Embryonic facial prominence (tissue), 1 donor: ENCODE measurements around the gene SGPL1.

Source experiments
- DNase-seq: peaks from one replicate; pipeline ENCODE4 v3.0.0-alpha.2; 2016; ENCODE audit errors: extremely low spot score

The SGPL1 gene

DNA sequence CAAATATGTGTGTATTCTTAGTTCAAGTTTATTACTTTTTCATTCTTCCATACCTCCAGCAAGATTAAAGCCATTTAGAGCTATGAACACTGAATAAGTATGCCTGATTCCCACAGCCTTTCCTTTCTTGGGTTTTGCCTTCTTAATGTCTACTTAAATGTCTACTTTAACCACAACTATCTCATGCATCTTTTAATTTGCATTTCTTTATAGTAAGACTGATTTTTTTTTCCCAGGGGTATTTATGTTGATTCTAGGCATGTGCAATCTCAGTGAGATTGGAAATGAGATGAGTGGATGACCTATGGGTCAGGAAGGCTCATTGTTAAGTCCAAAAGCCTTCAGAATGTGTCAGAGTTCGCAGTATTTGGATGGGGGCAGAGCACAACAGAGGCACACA lies 69.0 kb downstream of the SGPL1 start:
- no peak for DNase-seq

- no peak for DNase-seq
These were observed 69.7 kb downstream of the SGPL1 start for GRCh38 chr10:70885481-70885880.

- DNase-seq: no peak
These were observed 70.5 kb downstream of the SGPL1 start for GRCh38 chr10:70885931-70886903.

GRCh38 chr10:70886921-70887665 lies 71.3 kb downstream of the SGPL1 start:
- DNase-seq: no peak

GRCh38 chr10:70887804-70888800 lies 72.4 kb downstream of the SGPL1 start, which contains the start of gene PCBD1:
PCBD1 (minus strand) TSS chr10:70888565; CDS start chr10:70888533, 32 bp downstream.
- DNase-seq: peak; percentile 16

DNA sequence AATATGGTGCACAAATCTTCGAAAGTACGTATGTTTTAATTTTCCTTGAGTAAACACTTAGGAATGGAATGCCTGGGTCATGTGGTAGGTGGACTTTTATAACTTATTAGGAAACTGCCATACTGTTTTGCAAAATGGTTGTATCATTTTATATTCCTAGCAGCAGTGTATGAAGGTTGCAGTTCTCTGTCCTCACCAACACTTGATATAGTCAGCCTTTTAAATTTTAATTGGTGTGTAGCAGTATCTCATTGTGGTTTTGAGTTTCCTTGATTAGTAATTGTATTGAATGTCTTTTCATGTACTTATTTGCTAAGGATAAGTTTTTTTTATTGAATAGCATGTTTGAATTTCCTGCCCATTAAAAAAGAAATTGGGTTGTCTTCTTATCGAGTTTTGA lies 73.5 kb downstream of the SGPL1 start:
- no peak for DNase-seq

GRCh38 chr10:70890917-70891431 lies 75.2 kb downstream of the SGPL1 start:
- DNase-seq: no peak

- no peak for DNase-seq
These were observed 75.9 kb downstream of the SGPL1 start for GRCh38 chr10:70891627-70892026.

DNA sequence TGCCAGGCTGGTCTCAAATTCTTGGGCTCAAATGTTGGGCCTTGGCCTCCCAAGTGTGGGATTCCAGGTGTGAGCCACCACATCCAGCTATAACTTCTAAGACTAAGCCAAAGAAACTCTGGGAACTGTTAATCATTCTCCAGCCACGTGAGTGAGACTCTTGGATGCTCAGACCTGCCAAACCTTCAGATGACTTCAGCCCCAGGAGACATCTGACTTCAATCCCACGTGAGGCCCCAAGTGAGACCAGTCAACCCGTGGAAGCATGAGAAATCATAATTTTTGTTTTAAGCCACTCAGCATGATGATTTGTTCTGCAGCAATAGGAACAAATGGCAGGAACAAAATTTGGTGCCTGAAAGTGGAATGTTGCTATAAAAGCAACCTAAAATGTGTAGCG lies 76.9 kb downstream of the SGPL1 start:
- DNase-seq: no peak

DNA sequence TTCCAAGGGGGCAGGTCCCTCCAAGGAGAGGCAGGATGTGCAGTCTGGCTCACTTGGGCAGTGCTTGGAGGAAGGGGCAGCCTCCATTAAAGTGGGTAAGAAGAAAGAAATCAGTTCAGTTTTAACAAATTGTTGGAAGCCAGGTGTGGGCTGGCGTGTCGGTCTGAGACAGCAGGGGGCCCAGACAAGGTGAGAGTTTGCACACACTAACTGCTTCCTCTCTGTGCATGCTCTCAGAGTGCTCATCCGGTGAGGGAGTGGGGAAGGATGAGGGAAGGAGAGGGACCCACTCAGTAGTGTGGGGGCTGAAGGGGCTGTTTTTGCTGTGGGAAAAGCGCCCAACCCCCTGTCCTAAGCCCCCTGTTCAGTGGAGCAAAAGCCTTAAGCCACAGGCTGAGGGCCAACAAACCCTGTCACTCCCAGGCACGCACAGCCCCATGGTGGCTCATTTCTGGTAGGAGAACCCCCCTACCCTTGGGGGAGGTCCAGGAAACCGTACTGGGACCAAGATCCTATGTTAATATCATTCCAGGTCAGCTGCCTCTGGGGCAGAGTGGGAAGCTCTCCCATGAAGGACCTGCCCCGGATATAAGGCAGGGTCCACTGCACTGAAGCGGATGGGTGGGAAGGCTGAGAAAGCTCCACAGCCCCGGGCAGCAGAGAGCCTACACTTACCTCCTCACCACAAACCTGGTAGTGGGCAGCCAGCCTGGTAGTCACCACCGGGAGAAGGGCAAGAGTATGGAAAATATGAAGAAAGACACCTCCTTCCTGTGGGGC lies 77.7 kb downstream of the SGPL1 start:
- no peak for DNase-seq

DNA sequence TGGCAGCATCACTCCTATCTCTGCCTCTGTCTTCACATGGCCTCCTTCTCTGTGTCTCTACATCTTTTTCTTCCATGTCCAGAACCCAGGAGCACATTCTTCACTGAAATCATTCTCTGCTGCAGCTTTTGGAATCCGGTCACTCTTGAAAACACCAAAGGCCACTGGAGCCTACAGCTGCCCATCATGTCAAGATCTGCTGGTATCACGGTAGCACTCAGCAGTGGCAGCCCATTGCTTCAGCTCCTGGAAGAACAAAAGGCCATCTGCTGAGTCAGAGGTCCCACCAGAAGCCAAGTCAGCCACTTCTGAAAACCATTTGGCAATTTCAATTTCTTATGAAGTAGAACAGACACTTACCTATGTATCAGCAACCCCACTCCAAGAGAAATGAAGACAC lies 78.7 kb downstream of the SGPL1 start:
- no peak for DNase-seq

DNA sequence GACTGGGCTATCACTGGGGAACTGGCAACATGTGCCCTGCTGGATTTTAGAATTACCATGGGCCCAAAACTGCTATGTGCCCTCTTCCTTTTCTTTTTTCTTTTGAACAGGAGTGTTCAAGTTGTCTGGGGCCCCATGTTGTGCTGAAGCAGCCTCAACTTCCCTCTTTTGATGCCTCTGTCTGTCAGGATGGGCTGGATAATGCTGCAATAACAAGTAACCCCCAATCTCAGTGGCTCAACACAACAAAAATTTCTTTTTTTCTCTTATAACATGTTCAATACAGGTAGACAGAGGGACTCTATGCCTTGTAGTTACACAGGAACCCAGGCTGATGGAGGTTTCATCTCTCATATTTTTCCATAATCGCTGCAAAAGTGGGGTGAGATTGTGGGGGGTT lies 80.8 kb downstream of the SGPL1 start:
- no peak for DNase-seq

DNA sequence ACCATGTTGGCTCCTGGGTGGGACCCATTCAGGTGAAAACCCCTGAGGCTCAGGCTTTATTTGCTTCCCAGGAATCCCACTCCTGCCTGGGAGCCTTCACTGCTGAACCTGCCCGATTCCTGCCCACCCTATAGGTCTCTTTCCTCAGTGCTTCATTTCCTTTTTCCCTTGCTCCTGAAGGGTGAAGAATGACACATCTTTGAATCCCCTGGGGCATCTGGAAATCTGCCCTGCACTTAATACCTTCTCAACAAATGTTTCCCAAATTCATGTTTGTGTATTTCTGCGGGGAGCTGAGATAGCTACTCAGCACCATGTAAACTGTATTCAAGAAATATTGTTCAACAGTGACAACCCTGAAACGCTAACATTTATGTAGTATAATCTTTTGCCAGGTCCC lies 82.9 kb downstream of the SGPL1 start:
- DNase-seq: no peak

- DNase-seq: no peak
These were observed 83.3 kb downstream of the SGPL1 start for GRCh38 chr10:70899096-70899495.

DNA sequence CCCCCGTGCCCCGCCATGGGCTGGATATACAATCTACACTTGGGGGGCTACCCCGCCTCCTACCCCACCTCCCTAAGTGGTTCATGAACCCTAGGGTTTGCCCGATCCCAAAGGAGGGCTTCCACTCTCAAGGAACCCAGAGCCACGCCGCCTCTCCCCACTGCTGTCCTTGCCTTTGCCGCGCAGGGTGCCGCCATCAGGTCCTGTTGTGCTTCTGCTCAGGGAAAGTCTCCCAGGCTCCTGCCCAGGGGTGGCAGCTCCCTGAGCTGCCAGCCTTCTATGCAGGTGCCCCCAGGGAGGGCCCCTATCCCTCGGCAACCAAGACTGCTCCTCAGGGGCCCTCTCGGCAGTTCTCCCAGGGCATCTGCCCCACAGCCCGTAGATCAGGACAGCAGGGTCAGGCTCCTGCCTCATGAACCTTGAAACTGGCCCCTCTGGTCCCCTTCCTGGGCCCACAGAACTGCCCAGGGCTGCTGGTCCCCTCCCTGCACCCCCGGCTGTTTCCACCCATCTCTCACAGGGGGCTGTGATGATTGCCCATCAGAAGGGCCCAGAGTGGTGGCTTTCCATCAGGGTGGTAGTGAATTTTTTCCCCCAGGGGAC lies 85.6 kb downstream of the SGPL1 start:
- DNase-seq: no peak

DNA sequence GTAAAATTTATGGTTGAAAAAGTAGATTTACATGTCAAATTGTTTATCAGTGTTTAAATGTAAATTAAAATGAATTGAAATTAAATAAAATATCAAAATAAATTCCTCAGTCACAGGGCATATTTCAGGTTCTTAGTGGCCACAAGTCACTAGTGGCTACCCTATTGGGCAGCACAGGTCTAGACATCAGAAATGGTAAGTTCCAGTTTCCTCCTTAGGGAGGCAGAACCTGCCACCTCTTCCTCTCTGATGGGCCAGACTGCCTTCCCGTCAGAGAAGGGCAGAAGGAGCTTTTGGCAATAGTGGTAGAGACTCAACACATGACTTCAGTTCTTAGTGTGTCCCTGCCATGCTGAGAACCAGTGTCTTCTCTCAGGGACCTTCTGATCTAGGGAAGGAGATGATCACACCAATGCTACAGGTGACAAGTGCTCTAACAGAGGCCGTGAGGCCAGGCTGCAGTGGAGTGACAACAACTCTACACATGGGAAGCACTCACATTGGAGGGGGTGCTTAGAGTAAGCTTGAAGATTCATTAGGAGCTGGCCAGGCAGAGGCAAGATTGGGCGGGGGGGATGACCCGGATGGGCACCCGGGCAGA lies 87.0 kb downstream of the SGPL1 start:
- DNase-seq: no peak

DNA sequence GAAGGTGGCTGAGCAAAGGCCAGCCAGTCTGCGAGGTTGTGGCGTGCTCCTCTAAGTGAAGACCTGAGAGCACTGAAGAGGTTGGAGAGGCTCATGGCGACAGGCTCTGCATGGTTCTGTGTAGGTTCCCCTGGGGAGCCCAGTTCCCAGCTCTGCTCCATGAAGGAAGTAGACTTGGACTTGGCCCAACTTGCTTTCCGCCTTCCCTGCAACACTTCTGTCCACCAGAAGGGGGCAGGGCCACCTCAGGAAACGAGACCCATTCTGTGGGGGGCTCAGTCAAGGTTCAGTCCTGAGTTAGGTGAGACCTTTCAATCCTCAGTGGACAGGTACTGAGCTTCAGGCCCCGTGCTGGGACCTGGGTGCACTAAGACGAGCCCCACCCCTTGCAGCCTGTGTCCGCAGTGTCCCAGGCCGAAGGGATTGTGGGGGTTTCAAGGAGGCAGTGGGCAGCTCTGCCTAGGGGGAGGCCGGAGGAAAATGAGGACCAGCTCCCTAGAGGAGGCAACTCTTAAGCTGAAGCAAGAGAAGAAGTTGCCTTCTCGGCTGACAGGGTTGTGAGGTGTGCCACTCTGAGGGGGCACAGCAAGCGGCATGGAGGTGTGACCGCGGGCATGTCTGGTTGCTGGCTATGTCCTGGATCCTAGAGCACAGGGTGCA lies 87.6 kb downstream of the SGPL1 start:
- peak; percentile 25 for DNase-seq

- no peak for DNase-seq
These were observed 89.6 kb downstream of the SGPL1 start for GRCh38 chr10:70905071-70906021.
